SK-N-SH (cell line): ENCODE results near the gene PRPF6.

Experiments
- EP300 ChIP-seq, 2 experiments: IDR thresholded peaks; 2 replicates each; pipeline versions ENCODE4 v1.4.0 to v1.6.1; 2012; ENCODE audit warnings: borderline replicate concordance in 1 of 2, low read depth in 1 of 2, low read length in 1 of 2
- JUND ChIP-seq: IDR thresholded peaks from 2 replicates; pipeline ENCODE4 v1.4.0; 2012
- RXRA ChIP-seq: IDR thresholded peaks from 2 replicates; pipeline ENCODE4 v1.4.0; 2012; ENCODE audit warnings: low read depth, mild to moderate bottlenecking, borderline replicate concordance
- TAF1 ChIP-seq: IDR thresholded peaks from 2 replicates; pipeline ENCODE4 v1.6.1; 2012; ENCODE audit warnings: low read depth, mild to moderate bottlenecking, low read length, moderate library complexity, borderline replicate concordance
- TEAD4 ChIP-seq: IDR thresholded peaks from 2 replicates; pipeline ENCODE4 v1.4.0; 2012; ENCODE audit warnings: mild to moderate bottlenecking, borderline replicate concordance; ENCODE audit not compliant: insufficient read depth
- YY1 ChIP-seq: IDR thresholded peaks from 2 replicates; pipeline ENCODE4 v1.4.0; 2012; ENCODE audit warnings: low read depth, mild to moderate bottlenecking
- TF ChIP-seq, protein P1 (sequence below): fragments of 200-600 bp; sonication (generic); IDR thresholded peaks from 2 replicates; pipeline ENCODE4 v1.6.1; 2017; ENCODE audit warnings: antibody characterized with exemption, mild to moderate bottlenecking, moderate library complexity
- TF ChIP-seq, protein P2 (sequence below): IDR thresholded peaks from 2 replicates; pipeline ENCODE4; 2012

DNA sequence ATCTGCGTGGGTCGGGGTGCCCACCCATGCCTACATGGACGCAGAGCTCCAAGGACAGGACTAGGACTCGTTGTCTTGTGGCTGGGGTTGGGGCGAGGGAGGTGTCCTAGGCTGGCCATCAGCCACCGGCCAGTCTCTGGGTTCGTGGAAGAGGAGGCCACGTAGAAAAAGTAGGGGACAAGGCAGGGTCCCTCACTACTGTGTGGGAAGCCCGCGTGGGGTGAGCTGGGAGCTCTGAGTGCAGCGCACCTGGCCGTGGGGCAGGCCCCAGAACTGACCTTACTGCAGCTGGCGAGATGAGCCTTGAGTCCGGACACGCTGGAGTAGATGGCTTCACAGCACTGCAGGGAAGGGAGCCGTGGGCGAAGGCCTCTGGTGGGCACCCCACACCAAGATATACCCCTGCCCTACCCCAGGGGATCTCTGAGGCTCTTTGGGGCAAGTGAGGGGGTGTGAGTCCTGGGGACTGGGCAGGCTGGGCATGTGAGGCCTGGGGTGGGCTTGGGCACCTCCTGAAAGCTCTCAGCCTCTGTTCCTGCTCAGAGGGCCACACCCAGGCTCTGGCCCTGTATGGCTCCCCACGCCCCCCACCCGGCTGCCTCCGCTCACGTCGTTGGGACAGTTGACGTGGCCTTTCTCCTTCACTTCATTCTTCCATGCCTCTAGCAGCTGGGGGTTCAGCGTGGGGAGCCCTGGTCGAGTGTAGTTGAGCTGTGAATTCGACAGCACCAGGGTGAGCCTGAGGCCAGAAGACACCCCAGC, 19.1 kb upstream of the PRPF6 start:
- TF ChIP-seq, protein P1, sequence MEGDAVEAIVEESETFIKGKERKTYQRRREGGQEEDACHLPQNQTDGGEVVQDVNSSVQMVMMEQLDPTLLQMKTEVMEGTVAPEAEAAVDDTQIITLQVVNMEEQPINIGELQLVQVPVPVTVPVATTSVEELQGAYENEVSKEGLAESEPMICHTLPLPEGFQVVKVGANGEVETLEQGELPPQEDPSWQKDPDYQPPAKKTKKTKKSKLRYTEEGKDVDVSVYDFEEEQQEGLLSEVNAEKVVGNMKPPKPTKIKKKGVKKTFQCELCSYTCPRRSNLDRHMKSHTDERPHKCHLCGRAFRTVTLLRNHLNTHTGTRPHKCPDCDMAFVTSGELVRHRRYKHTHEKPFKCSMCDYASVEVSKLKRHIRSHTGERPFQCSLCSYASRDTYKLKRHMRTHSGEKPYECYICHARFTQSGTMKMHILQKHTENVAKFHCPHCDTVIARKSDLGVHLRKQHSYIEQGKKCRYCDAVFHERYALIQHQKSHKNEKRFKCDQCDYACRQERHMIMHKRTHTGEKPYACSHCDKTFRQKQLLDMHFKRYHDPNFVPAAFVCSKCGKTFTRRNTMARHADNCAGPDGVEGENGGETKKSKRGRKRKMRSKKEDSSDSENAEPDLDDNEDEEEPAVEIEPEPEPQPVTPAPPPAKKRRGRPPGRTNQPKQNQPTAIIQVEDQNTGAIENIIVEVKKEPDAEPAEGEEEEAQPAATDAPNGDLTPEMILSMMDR: no peak
- TF ChIP-seq, protein P2, sequence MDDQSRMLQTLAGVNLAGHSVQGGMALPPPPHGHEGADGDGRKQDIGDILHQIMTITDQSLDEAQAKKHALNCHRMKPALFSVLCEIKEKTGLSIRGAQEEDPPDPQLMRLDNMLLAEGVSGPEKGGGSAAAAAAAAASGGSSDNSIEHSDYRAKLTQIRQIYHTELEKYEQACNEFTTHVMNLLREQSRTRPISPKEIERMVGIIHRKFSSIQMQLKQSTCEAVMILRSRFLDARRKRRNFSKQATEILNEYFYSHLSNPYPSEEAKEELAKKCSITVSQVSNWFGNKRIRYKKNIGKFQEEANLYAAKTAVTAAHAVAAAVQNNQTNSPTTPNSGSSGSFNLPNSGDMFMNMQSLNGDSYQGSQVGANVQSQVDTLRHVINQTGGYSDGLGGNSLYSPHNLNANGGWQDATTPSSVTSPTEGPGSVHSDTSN: no peak
- no peak for TF ChIP-seq EP300 (IDR thresholded peaks at IDR 0.05; ENCODE audit: borderline replicate concordance in 1 of 2, low read depth in 1 of 2, low read length in 1 of 2)
- no peak for TF ChIP-seq RXRA
- no peak for TF ChIP-seq JUND
- no peak for TF ChIP-seq TEAD4
- no peak for TF ChIP-seq YY1
- TF ChIP-seq TAF1: no peak
